GM18861 (cell line): Measurements from ENCODE around the gene CT45A7.
"Not testable (repeated sequence)": the region's sequence is repeated elsewhere in the genome, so short reads cannot be mapped to it uniquely, and the experiment has no call there.

Experiments
- ATAC-seq: cut with Tn5 transposase; IDR thresholded peaks from one replicate; pipeline ENCODE4 v1.9.1; 2021; ENCODE audit not compliant: unreplicated experiment

The CT45A7 gene

GRCh38 chrX:135837180-135837579, at the start of gene CT45A7:
Gene CT45A7 (minus strand): TSS chrX:135837280. CDS start chrX:135833533, 3,747 bp downstream.
- ATAC-seq, result not testable (repeated sequence)

GRCh38 chrX:135882741-135883140, 45.7 kb upstream of the CT45A7 start:
- not testable (repeated sequence) for ATAC-seq

GRCh38 chrX:135871712-135872111, 34.6 kb upstream of the CT45A7 start, which contains the start of gene CT45A9:
Gene CT45A9 (minus strand): TSS chrX:135871812. CDS start chrX:135868061, 3,751 bp downstream.
- ATAC-seq, result not testable (repeated sequence)

- ATAC-seq, result not testable (repeated sequence)
Observed at GRCh38 chrX:135854438-135854837, 17.4 kb upstream of the CT45A7 start, which contains the start of gene CT45A8. Gene CT45A8 (minus strand): TSS chrX:135854538. CDS start chrX:135850783, 3,755 bp downstream.

- ATAC-seq, result not testable (repeated sequence)
Observed at GRCh38 chrX:135819912-135820311, 17.2 kb downstream of the CT45A7 start, which contains the start of gene CT45A2. Gene CT45A2 (minus strand): TSS chrX:135820012. CDS start chrX:135816265, 3,747 bp downstream.

GRCh38 chrX:135802687-135803086, 34.4 kb downstream of the CT45A7 start, which contains the start of gene CT45A6:
Gene CT45A6 (minus strand): TSS chrX:135802787. CDS start chrX:135798993, 3,794 bp downstream.
- not testable (repeated sequence) for ATAC-seq

GRCh38 chrX:135785403-135785802, 51.7 kb downstream of the CT45A7 start, which contains the start of gene CT45A5:
Gene CT45A5 (minus strand): TSS chrX:135785503. CDS start chrX:135781729, 3,774 bp downstream.
- not testable (repeated sequence) for ATAC-seq
